IPS-20b (cell line): Measurements from ENCODE around the gene MAST1.
A peak's percentile ranks its signal among the peaks of the same experiment; 100 is the strongest.

Experiments used
- H3K27ac ChIP-seq: one replicate; pipeline ENCODE4 v1.5.1; 2013; ENCODE audit warnings: low read length
- H3K27me3 ChIP-seq: 2 replicates; pipeline ENCODE4 v1.6.1; 2013; ENCODE audit warnings: mild to moderate bottlenecking, low read length, inconsistent platforms; ENCODE audit not compliant: insufficient read depth
- H3K36me3 ChIP-seq: 2 replicates; pipeline ENCODE4 v1.6.1; 2013; ENCODE audit warnings: low read depth, mild to moderate bottlenecking, inconsistent platforms, low read length, moderate library complexity; ENCODE audit not compliant: insufficient read depth
- H3K4me1 ChIP-seq: 2 replicates; pipeline ENCODE4 v1.6.1; 2013; ENCODE audit warnings: mild to moderate bottlenecking, control low read depth, inconsistent platforms, low read length, moderate library complexity; ENCODE audit not compliant: insufficient read depth
- H3K4me3 ChIP-seq: 2 replicates; pipeline ENCODE4 v1.5.1; 2013; ENCODE audit warnings: mild to moderate bottlenecking, low read length, inconsistent platforms
- H3K9ac ChIP-seq: 2 replicates; pipeline ENCODE4 v1.6.1; 2013; ENCODE audit warnings: low read depth, mild to moderate bottlenecking, inconsistent platforms, low read length, moderate library complexity
- H3K9me3 ChIP-seq: 2 replicates; pipeline ENCODE4 v1.6.1; 2013; ENCODE audit warnings: mild to moderate bottlenecking, low read depth, low read length, inconsistent platforms; ENCODE audit not compliant: insufficient read depth

Gene MAST1

GRCh38 chr19:12847159-12848139 lies 9.1 kb downstream of the MAST1 start:
- H3K9ac ChIP-seq: peak overlapping the region; percentile 32; the same call in 1 of the 2 replicates
- H3K27ac ChIP-seq: no peak overlapping the region

GRCh38 chr19:12856653-12857052 lies 18.3 kb downstream of the MAST1 start:
- no peaks in the 10 kb centered on the region for H3K27me3 ChIP-seq
- H3K9ac ChIP-seq: no peak overlapping the region
- H3K36me3 ChIP-seq: peaks cover 21% of the 10 kb centered on the region; the same call in 1 of the 2 replicates
- no peaks in the 10 kb centered on the region for H3K4me1 ChIP-seq
- H3K4me3 ChIP-seq: no peak overlapping the region
- no peaks in the 10 kb centered on the region for H3K9me3 ChIP-seq
- H3K27ac ChIP-seq: no peak overlapping the region

More at GRCh38 chr19:12847159-12848139, 9.1 kb downstream of the MAST1 start:
- Histone ChIP-seq H3K27me3 (peaks cover 12% of the 10 kb centered on the region), H3K36me3 (no peaks in the 10 kb centered on the region; the same call in 1 of the 2 replicates), H3K4me1 (no peaks in the 10 kb centered on the region), H3K9me3 (no peaks in the 10 kb centered on the region), H3K4me3 (peak overlapping the region; percentile 56; the same call in 1 of the 2 replicates)

GRCh38 chr19:12858041-12858928 lies 20.0 kb downstream of the MAST1 start:
- Histone ChIP-seq H3K36me3 (peaks cover 21% of the 10 kb centered on the region; the same call in 1 of the 2 replicates), H3K4me1 (no peaks in the 10 kb centered on the region), H3K4me3 (no peak overlapping the region), H3K9ac (no peak overlapping the region), H3K9me3 (no peaks in the 10 kb centered on the region), H3K27me3 (no peaks in the 10 kb centered on the region; the same call in 1 of the 2 replicates), H3K27ac (no peak overlapping the region)

GRCh38 chr19:12859546-12859945 lies 21.2 kb downstream of the MAST1 start:
- H3K27ac ChIP-seq: no peak overlapping the region

DNA sequence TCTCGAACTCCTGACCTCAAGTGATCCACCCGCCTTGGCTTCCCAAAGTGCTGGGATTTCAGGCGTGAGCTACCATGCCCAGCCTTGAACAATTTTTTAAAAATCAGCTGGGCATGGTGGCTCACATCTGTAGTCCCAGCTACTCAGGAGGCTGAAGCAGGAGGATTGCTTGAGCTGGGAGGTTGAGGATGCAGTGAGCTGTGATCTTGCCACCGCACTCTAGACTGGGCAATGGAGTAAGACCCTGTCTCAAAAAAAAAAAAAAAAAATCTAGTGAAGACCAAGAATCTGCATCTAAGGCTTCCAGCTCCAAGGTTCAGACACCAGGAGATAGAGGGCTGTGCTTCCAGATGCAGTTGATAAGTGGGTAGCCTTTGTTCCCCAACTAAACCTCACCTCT lies 25.8 kb downstream of the MAST1 start:
- H3K4me1 ChIP-seq: peaks cover 10% of the 10 kb centered on the region
- H3K4me3 ChIP-seq: no peak overlapping the region
- peaks cover 9% of the 10 kb centered on the region for H3K36me3 ChIP-seq
- H3K27ac ChIP-seq: no peak overlapping the region
- H3K27me3 ChIP-seq: no peaks in the 10 kb centered on the region; the same call in 1 of the 2 replicates
- no peak overlapping the region for H3K9ac ChIP-seq
- H3K9me3 ChIP-seq: no peaks in the 10 kb centered on the region

More at GRCh38 chr19:12859546-12859945, 21.2 kb downstream of the MAST1 start:
- Histone ChIP-seq H3K36me3 (peaks cover 18% of the 10 kb centered on the region; the same call in 1 of the 2 replicates), H3K27me3 (no peaks in the 10 kb centered on the region; the same call in 1 of the 2 replicates), H3K4me3 (no peak overlapping the region), H3K9ac (no peak overlapping the region), H3K9me3 (no peaks in the 10 kb centered on the region), H3K4me1 (no peaks in the 10 kb centered on the region)

- Histone ChIP-seq H3K36me3 (peaks cover 10% of the 10 kb centered on the region), H3K27ac (no peak overlapping the region), H3K9me3 (no peaks in the 10 kb centered on the region), H3K4me3 (no peak overlapping the region), H3K27me3 (no peaks in the 10 kb centered on the region; the same call in 1 of the 2 replicates), H3K9ac (no peak overlapping the region), H3K4me1 (peaks cover 10% of the 10 kb centered on the region)
Measured at GRCh38 chr19:12864721-12865715, 26.7 kb downstream of the MAST1 start.

DNA sequence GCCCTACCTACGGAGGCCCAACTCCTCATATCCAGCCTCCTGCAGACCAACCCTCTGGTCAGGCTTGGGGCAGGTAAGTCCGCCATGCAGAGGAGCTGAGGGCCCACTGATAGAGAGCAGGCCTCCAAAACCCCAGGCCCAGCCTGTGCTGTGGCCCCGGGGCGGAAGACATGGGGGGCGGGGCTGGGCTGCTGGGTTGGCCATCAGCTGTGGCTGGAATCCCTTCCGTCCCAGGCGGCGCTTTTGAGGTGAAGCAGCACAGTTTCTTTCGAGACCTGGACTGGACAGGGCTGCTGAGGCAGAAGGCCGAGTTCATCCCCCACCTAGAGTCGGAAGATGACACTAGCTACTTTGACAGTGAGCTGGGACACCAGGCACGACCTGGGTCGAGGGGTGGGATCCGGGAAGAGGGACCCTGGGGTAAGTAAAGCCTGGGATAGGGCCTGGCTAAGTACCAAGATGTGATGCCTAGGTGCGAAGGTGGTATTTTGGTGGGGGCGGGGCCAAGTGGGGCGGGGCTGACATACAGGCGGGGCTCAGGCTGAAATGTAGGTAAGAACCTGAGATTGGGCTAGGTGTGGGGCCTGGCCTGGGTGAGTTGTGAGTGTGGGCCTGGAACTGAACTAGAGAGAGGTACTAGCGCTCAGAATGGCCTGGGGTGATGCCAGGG lies 27.6 kb downstream of the MAST1 start:
- no peak overlapping the region for H3K9ac ChIP-seq
- H3K4me1 ChIP-seq: peaks cover 10% of the 10 kb centered on the region
- H3K9me3 ChIP-seq: no peaks in the 10 kb centered on the region
- no peak overlapping the region for H3K4me3 ChIP-seq
- no peaks in the 10 kb centered on the region; the same call in 1 of the 2 replicates for H3K27me3 ChIP-seq
- no peak overlapping the region for H3K27ac ChIP-seq
- peaks cover 5% of the 10 kb centered on the region for H3K36me3 ChIP-seq

DNA sequence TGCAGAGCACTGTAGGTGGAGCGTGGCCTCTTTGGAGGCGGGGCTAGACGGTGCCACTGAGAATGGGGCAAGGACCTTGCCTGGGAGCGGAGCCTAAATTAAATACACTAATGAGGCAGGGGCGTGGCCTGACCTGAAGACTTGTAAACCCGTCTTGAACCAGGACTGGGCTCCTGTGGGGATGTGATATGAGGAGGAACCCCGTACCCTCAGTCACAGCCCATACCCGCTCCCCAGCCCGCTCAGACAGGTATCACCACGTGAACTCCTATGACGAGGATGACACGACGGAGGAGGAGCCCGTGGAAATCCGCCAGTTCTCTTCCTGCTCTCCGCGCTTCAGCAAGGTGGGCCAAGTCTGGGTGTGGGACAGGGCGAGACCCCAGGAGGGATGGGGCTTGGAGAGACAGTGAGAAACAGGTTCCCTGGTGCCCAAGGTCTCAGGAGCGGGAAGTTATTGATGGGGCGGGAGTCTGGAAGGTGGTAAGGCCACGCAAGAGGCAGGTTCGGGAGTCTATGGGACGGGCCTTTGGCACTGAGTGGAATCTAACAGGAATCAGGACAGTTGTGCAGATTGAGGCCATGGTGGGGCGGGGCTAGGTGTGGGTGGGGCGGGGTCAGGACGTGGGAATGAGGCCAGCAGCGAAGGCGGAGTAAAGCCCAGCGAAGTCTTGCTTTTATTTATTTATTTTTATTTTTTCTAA lies 28.3 kb downstream of the MAST1 start:
- H3K27ac ChIP-seq: no peak overlapping the region
- H3K9ac ChIP-seq: no peak overlapping the region
- peaks cover 10% of the 10 kb centered on the region for H3K4me1 ChIP-seq
- H3K27me3 ChIP-seq: no peaks in the 10 kb centered on the region; the same call in 1 of the 2 replicates
- H3K9me3 ChIP-seq: no peaks in the 10 kb centered on the region
- peaks cover 4% of the 10 kb centered on the region for H3K36me3 ChIP-seq
- H3K4me3 ChIP-seq: no peak overlapping the region

- no peaks in the 10 kb centered on the region for H3K9me3 ChIP-seq
- peaks cover 10% of the 10 kb centered on the region for H3K4me1 ChIP-seq
- H3K27me3 ChIP-seq: no peaks in the 10 kb centered on the region; the same call in 1 of the 2 replicates
- peaks cover 4% of the 10 kb centered on the region for H3K36me3 ChIP-seq
- H3K27ac ChIP-seq: no peak overlapping the region
- peak overlapping the region; percentile 71; the same call in 1 of the 2 replicates for H3K9ac ChIP-seq
- peak overlapping the region; percentile 68 for H3K4me3 ChIP-seq
Measured at GRCh38 chr19:12867120-12868099, 29.1 kb downstream of the MAST1 start.
